Fibroblast of skin of right quadriceps (primary cell): Measurements from ENCODE around the gene CDK13.

Experiments used
- DNase-seq: peaks from one replicate; pipeline ENCODE4 v3.0.0-alpha.2; 2013

Gene CDK13

GRCh38 chr7:40015790-40016296 is 65.8 kb downstream of the CDK13 start:
- DNase-seq = peak; percentile 31

GRCh38 chr7:40019558-40019957 is 69.5 kb downstream of the CDK13 start:
- no peak for DNase-seq

- no peak for DNase-seq
Observed at GRCh38 chr7:40024048-40024447, 74.0 kb downstream of the CDK13 start.

- no peak for DNase-seq
Observed at GRCh38 chr7:40024841-40025240, 74.8 kb downstream of the CDK13 start.

- DNase-seq = no peak
Observed at GRCh38 chr7:40027545-40027944, 77.5 kb downstream of the CDK13 start.

GRCh38 chr7:40033826-40034225 is 83.8 kb downstream of the CDK13 start:
- no peak for DNase-seq

- DNase-seq = no peak
Observed at GRCh38 chr7:40041456-40041855, 91.4 kb downstream of the CDK13 start.

GRCh38 chr7:40043164-40043563 is 93.1 kb downstream of the CDK13 start:
- DNase-seq = no peak

- DNase-seq = no peak
Observed at GRCh38 chr7:40047661-40048060, 97.6 kb downstream of the CDK13 start.

- DNase-seq = peak; percentile 25
Observed at GRCh38 chr7:40057292-40057691, 107.2 kb downstream of the CDK13 start.

- no peak for DNase-seq
Observed at GRCh38 chr7:40058026-40058425, 108.0 kb downstream of the CDK13 start.

GRCh38 chr7:40058636-40059035 is 108.6 kb downstream of the CDK13 start:
- DNase-seq = no peak

GRCh38 chr7:40059057-40059456 is 109.0 kb downstream of the CDK13 start:
- no peak for DNase-seq

- no peak for DNase-seq
Observed at GRCh38 chr7:40072268-40072667, 122.2 kb downstream of the CDK13 start.

- DNase-seq = no peak
Observed at GRCh38 chr7:40073239-40073638, 123.2 kb downstream of the CDK13 start.

GRCh38 chr7:40077849-40078248 is 127.8 kb downstream of the CDK13 start:
- peak; percentile 18 for DNase-seq

GRCh38 chr7:40092182-40092581 is 142.1 kb downstream of the CDK13 start:
- DNase-seq = no peak

GRCh38 chr7:40093631-40094350 is 143.7 kb downstream of the CDK13 start:
- DNase-seq = no peak

GRCh38 chr7:40095230-40095629 is 145.2 kb downstream of the CDK13 start:
- no peak for DNase-seq

- DNase-seq = no peak
Observed at GRCh38 chr7:40095695-40096327, 145.8 kb downstream of the CDK13 start.

- peak; percentile 8 for DNase-seq
Observed at GRCh38 chr7:40097728-40098127, 147.7 kb downstream of the CDK13 start.

- DNase-seq = no peak
Observed at GRCh38 chr7:40098810-40099209, 148.8 kb downstream of the CDK13 start.

- no peak for DNase-seq
Observed at GRCh38 chr7:40099837-40100236, 149.8 kb downstream of the CDK13 start.

GRCh38 chr7:40101201-40101600 is 151.1 kb downstream of the CDK13 start:
- no peak for DNase-seq

- no peak for DNase-seq
Observed at GRCh38 chr7:40102897-40103296, 152.8 kb downstream of the CDK13 start.
